D721Med (cell line): Measurements from ENCODE around the gene ACTL7A.

Experiments used
- DNase-seq: peaks from one replicate; pipeline ENCODE4 v3.0.0; 2011; ENCODE audit warnings: low spot score; ENCODE audit not compliant: insufficient read length
- FAIRE-seq: peaks from 2 replicates; lab custom pipeline; 2011; peaks lifted over from hg19 to GRCh38; lab: Jason Lieb, UNC
- TF ChIP-seq, protein P1 (sequence below): IDR thresholded peaks from 2 replicates; pipeline ENCODE4 v1.5.1; 2012; ENCODE audit warnings: mild to moderate bottlenecking, control low read depth; ENCODE audit not compliant: insufficient read depth; ENCODE audit errors: missing control alignments

Gene ACTL7A

DNA sequence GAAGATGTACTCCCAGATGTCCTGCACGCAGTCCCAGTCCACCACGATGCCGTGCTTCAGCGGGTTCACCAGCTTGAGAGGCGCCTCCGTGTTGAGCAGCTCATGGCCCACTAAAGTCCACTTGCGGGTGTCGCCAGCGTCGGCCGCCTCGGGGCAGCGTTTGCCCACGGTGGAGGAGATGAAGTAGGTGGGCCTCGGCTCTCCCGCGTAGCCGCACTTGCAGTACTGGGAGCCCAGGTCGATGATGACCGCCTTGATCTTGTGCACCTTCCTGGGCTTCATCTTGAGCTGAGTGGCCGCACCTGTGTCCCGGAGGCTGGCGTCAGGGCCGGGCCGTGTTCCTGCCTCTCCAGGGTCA is 6.6 kb upstream of the ACTL7A start:
- no peak for FAIRE-seq
- TF ChIP-seq, protein P1, sequence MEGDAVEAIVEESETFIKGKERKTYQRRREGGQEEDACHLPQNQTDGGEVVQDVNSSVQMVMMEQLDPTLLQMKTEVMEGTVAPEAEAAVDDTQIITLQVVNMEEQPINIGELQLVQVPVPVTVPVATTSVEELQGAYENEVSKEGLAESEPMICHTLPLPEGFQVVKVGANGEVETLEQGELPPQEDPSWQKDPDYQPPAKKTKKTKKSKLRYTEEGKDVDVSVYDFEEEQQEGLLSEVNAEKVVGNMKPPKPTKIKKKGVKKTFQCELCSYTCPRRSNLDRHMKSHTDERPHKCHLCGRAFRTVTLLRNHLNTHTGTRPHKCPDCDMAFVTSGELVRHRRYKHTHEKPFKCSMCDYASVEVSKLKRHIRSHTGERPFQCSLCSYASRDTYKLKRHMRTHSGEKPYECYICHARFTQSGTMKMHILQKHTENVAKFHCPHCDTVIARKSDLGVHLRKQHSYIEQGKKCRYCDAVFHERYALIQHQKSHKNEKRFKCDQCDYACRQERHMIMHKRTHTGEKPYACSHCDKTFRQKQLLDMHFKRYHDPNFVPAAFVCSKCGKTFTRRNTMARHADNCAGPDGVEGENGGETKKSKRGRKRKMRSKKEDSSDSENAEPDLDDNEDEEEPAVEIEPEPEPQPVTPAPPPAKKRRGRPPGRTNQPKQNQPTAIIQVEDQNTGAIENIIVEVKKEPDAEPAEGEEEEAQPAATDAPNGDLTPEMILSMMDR, result no peak
- no peak for DNase-seq

DNA sequence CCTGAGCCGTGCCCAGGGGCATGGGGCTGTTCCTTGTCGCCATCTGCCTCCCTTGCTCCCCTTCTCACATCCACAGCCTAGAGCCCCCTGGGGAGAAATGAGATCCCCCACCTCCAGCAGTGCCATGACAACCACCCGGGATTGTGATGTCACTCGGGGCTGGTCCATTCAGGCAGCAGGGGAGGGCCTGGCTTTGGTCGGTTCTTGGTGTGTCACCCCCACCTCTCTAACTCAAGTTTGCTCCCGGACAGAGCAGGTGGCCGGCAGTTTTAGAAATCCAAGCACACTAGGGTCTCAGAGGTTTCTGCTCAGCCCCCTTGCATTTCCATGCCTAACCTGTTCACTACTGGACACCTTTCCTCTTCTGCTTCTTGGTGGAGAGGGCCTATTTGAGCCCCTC is 6.2 kb upstream of the ACTL7A start, which contains the start of gene ACTL7B:
ACTL7B (minus strand) TSS at position 99 of the 400 bp plus-strand sequence; CDS start at position 43, 56 bp downstream.
- TF ChIP-seq, protein P1, result no peak
- DNase-seq, result no peak
- no peak for FAIRE-seq

DNA sequence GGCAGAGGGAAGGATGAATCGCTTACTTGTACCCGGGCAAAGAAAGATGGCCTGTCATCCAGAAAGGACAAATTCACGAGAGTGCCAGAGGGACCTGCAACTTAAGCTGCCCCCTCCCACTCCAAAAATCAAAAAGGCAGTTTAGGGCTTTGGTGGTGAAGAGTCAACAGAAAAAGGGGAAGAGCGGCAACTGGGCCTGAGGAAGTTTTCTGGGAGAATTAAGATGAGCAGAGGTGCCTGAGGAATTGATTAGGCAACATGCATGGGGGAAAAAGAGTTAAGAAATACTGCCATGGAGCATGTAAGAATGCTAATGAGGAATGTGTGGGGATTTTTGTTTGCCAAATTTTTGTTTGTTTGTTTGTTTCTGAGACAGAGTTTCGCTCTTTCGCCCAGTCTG is 4.5 kb upstream of the ACTL7A start:
- DNase-seq (no peak), FAIRE-seq (no peak)
- TF ChIP-seq, protein P1, result no peak

DNA sequence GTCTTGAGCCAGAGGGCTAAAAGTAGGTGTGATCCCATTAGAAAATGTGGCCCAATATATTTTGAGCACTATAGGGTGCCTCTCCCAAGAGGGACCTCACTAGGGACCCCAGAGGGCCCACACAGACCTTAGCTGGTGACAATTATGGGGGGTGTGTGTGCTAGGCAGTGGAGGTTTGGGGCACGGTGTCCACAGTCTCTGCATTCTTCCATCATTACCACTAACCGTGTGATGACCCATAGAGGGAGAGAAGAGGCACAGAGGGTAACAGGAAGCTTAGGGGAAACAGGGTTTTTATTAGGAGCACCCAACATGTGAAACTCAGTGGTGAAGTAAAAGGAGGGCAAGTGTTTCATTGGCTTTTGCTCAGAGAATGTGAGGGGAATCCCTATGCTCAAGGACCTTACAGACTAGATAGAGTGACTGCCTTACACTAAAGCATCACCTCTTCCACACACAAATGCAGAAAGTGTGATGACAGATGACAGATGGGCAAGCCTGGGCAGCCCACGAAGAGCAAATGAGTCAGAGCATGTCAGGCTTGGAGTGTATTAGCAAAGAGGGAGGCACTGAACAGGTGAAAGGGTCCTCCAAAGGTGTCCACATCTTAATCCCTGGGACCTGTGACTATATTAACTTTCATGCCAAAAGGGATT is 2.5 kb upstream of the ACTL7A start:
- TF ChIP-seq, protein P1, result no peak
- FAIRE-seq, result no peak
- no peak for DNase-seq

DNA sequence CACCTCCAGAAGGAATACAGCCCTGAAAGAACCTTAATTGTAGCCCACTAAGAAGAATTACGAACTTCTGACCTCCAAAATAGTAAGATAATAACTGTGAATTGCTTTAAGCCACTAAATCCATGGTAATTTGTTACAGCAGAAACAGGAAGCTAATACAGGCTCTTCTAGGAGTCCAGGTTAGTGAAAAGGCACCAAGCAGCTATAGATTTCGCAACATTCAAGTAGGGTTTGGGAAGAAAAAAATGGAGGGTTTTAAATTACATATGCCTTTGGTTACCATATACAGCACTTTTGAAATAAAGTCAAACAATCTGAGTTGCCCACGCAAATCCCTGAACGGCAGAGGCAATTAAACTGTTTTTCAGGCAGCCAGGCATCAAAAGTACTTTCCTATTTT is 1.7 kb upstream of the ACTL7A start:
- TF ChIP-seq, protein P1, result no peak
- DNase-seq (no peak), FAIRE-seq (no peak)

DNA sequence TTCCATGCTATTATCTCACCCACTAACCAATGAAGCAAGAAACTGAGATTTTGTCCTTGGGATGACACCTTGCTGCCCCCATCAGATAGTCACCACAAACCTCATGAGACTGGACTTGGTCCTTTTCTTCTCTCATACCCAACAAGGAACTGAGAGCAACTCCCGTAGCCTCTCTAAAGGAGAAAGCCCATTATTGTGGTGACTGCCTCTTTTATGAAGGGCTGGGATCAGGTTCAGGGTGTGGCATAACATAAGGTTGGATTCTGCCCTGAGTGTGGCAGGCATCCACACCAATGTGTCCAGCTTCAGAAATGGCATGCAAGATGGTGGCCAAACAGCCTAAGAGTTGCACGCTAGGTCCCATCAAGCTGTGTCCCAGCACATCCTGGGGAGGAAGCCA is 1.3 kb upstream of the ACTL7A start:
- DNase-seq, result no peak
- no peak for FAIRE-seq
- TF ChIP-seq, protein P1, result no peak

DNA sequence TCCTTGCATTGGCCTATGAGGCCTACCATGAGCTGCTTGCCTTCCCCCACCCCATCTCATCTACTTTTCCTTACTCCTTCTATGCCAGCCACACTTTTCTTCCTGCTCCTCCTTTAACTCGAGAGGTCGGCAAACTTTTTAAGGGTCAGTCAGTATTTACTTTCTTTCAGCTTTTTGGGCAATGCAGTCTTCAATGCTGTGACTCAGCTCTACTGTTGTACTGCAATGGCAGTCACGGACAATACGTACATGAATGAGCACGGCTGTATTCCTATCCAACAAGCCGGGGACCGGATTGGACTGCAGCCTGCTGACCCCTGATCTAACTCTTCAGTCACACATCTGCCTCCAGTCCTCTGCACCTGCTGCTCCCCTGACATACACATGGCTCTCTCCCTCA is 602 bp upstream of the ACTL7A start:
- DNase-seq, result no peak
- no peak for FAIRE-seq
- TF ChIP-seq, protein P1, result no peak
